NB4 (cell line): Measurements from ENCODE around the gene MAPKAPK2.

Source experiments
- TF ChIP-seq, protein P1 (sequence below): IDR thresholded peaks from one replicate; pipeline ENCODE4 v1.5.1; 2012; ENCODE audit warnings: low read depth, low read length
- TF ChIP-seq, protein P2 (sequence below): IDR thresholded peaks from 2 replicates; pipeline ENCODE4 v1.6.1; 2011; ENCODE audit warnings: low read depth, low read length

DNA sequence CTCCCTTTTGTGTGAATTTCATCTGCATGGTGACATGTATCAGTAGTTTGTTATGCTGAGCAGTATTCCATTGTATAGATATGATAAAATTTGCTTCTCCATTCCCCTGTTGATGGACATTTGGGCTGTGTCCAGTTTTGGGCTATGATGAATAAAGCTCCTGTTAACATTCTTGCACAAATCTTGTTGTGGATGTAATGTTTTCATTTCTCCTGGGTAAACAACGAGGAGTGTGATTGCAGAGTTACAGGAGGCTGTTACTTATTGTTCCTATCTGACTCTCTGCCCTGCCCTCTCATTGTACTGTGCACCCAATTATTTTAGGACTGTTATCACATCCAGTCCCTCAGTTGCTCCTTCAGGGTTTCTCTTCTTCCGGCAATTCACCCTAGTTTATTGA lies 24.2 kb downstream of the MAPKAPK2 start:
- TF ChIP-seq, protein P1, sequence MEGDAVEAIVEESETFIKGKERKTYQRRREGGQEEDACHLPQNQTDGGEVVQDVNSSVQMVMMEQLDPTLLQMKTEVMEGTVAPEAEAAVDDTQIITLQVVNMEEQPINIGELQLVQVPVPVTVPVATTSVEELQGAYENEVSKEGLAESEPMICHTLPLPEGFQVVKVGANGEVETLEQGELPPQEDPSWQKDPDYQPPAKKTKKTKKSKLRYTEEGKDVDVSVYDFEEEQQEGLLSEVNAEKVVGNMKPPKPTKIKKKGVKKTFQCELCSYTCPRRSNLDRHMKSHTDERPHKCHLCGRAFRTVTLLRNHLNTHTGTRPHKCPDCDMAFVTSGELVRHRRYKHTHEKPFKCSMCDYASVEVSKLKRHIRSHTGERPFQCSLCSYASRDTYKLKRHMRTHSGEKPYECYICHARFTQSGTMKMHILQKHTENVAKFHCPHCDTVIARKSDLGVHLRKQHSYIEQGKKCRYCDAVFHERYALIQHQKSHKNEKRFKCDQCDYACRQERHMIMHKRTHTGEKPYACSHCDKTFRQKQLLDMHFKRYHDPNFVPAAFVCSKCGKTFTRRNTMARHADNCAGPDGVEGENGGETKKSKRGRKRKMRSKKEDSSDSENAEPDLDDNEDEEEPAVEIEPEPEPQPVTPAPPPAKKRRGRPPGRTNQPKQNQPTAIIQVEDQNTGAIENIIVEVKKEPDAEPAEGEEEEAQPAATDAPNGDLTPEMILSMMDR: no peak
- TF ChIP-seq, protein P2, sequence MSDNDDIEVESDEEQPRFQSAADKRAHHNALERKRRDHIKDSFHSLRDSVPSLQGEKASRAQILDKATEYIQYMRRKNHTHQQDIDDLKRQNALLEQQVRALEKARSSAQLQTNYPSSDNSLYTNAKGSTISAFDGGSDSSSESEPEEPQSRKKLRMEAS: no peak
